K562 treated with DMSO at 1 percent for 12 hours (cell line): ENCODE measurements around the gene ERAS. TPM values are rescaled to one million over a fixed set of nuclear protein-coding genes. Genes with fewer than 3 reads are reported as not detected.

Experiments used
- total RNA-seq: library from RNA; unstranded; fragments of 300-600 nt; gene quantifications from 2 replicates; pipeline ENCODE4 v1.2.3, GENCODE V29; 2022; ENCODE audit not compliant: insufficient read depth

Gene ERAS, protein sequence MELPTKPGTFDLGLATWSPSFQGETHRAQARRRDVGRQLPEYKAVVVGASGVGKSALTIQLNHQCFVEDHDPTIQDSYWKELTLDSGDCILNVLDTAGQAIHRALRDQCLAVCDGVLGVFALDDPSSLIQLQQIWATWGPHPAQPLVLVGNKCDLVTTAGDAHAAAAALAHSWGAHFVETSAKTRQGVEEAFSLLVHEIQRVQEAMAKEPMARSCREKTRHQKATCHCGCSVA
- not detected in 2 replicates for total RNA-seq

DNA sequence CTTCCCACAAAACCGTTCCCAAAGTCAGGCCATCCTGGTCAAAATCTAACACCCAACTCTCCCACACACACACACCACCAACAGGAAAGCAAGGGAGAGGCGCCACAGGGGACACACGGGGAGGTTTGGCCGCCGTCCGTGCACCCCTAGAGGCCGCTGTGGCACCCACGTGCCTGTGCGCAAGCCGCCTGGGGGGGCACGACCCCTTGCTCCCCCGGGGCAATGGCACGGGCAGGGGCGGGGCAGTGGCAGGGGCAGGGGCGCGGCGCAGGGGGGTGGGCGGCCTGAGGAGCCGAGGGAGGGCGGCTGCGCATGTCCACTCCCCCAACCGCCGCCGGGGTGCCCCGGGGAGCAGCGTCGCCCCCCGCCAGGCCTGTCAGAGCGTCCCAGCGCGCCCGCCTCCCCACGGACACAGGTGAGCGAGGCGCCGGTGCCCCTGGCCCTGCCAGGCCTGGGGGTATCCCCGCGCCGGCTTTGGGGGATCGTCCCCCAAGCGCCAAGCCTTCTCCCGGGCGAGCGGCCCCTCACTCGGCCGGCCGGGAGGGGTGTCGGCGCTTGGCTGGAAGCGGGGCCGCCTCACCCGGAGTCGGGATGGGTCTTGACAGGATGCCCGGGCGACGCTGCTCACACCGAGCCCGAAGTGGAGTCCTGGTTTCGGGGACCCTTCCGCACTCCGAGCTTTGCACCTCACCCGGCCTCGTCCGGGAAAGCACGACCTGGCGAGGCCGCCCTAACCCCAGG is at the start of gene ERAS:
Gene ERAS (plus strand): TSS at position 379 of the 741 bp plus-strand sequence. CDS start 2,611 bp downstream, outside the sequence.

GRCh38 chrX:48786341-48786800 is 39.9 kb upstream of the ERAS start, which contains the start of gene GATA1:
TSS of gene GATA1 (plus strand) at chrX:48786590. CDS start at chrX:48791110, 4,520 bp downstream.

GRCh38 chrX:48801280-48802088 is 24.8 kb upstream of the ERAS start, which contains the start of gene HDAC6:
TSS of gene HDAC6 (plus strand) at chrX:48802067. CDS start at chrX:48802693, 626 bp downstream.

GRCh38 chrX:48835524-48836329 is 9.4 kb downstream of the ERAS start, which contains the start of gene PCSK1N:
TSS of gene PCSK1N (minus strand) at chrX:48835610. CDS start at chrX:48835532, 78 bp downstream.

Other genes starting within 250 kb of the ERAS start
- gene WDR13, start 229.0 kb upstream of the ERAS start, total RNA-seq = 63.2 and 89.3 TPM in 2 replicates
- 9.4 and 21.6 TPM in 2 replicates for gene WAS, start 142.7 kb upstream of the ERAS start, total RNA-seq
- 26.2 and 35.7 TPM in 2 replicates for gene SUV39H1, start 129.8 kb upstream of the ERAS start, total RNA-seq
- gene GLOD5, start 64.8 kb upstream of the ERAS start, total RNA-seq = 3.2 TPM in 1 of 2 replicates, not detected in the other
- 100 and 117 TPM in 2 replicates for gene GATA1, start 39.9 kb upstream of the ERAS start, total RNA-seq
- 35.2 and 94.4 TPM in 2 replicates for gene HDAC6, start 24.4 kb upstream of the ERAS start, total RNA-seq
- gene PCSK1N, start 9.1 kb downstream of the ERAS start, total RNA-seq = 1.3 TPM in 1 of 2 replicates, not detected in the other
- 195 and 296 TPM in 2 replicates for gene TIMM17B, start 71.3 kb downstream of the ERAS start, total RNA-seq
- gene PQBP1, start 71.4 kb downstream of the ERAS start, total RNA-seq = 213 and 271 TPM in 2 replicates
- 31.7 and 33.0 TPM in 2 replicates for gene SLC35A2, start 85.1 kb downstream of the ERAS start, total RNA-seq
- gene PIM2, start 92.5 kb downstream of the ERAS start, total RNA-seq = 149 and 220 TPM in 2 replicates
- gene OTUD5, start 131.1 kb downstream of the ERAS start, total RNA-seq = 63.6 and 90.5 TPM in 2 replicates
- gene KCND1, start 145.3 kb downstream of the ERAS start, total RNA-seq = 2.6 and 7.0 TPM in 2 replicates
- gene GRIPAP1, start 175.8 kb downstream of the ERAS start, total RNA-seq = 19.6 and 36.3 TPM in 2 replicates
- 20.3 and 40.7 TPM in 2 replicates for gene TFE3, start 216.8 kb downstream of the ERAS start, total RNA-seq
- gene CCDC120, start 232.5 kb downstream of the ERAS start, total RNA-seq = 2.7 and 7.2 TPM in 2 replicates
- 4.3 and 5.9 TPM in 2 replicates for gene PRAF2, start 247.5 kb downstream of the ERAS start, total RNA-seq